Measurements from ENCODE around the gene YIF1A. TPM values are rescaled to one million over a fixed set of nuclear protein-coding genes. Genes with fewer than 3 reads are reported as not detected.

The YIF1A gene
- total RNA-seq, 1 donor from 2014 or later = 74.0 TPM

DNA sequence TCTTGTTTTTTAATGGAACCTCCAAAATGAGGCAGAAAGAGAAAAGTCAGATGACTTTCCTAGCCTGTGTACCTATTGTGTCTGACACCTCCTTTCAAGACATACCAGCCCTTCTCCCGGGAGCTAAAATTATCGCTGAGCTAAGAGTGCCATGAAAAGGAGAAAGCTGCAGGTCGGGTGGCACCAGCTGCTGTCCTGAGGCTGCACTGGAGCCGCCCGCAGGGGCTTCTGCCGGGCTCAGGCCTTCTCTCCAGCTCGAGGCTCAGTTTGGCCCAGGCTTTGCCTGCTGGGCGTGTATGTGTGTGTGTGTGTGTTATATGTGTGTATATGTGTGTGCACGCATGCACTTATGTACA is 48.2 kb downstream of the YIF1A start:
- H3K4me3 Mint-ChIP-seq = no peak overlapping the region
- H3K4me1 Mint-ChIP-seq = no peaks in the 10 kb centered on the region
- peaks cover 15% of the 10 kb centered on the region for H3K36me3 Mint-ChIP-seq
- TF ChIP-seq, protein P1, sequence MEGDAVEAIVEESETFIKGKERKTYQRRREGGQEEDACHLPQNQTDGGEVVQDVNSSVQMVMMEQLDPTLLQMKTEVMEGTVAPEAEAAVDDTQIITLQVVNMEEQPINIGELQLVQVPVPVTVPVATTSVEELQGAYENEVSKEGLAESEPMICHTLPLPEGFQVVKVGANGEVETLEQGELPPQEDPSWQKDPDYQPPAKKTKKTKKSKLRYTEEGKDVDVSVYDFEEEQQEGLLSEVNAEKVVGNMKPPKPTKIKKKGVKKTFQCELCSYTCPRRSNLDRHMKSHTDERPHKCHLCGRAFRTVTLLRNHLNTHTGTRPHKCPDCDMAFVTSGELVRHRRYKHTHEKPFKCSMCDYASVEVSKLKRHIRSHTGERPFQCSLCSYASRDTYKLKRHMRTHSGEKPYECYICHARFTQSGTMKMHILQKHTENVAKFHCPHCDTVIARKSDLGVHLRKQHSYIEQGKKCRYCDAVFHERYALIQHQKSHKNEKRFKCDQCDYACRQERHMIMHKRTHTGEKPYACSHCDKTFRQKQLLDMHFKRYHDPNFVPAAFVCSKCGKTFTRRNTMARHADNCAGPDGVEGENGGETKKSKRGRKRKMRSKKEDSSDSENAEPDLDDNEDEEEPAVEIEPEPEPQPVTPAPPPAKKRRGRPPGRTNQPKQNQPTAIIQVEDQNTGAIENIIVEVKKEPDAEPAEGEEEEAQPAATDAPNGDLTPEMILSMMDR (IDR thresholded peaks at IDR 0.05; ENCODE audit: unreplicated experiment) = no peak
- H3K27me3 Mint-ChIP-seq (ENCODE audit: low read depth) = no peaks in the 10 kb centered on the region
- DNase-seq (ENCODE audit: low spot score in 2 of 2, unreplicated experiment in 2 of 2) = no peak
- H3K9me3 Mint-ChIP-seq = no peaks in the 10 kb centered on the region
- no peak overlapping the region for H3K27ac Mint-ChIP-seq

DNA sequence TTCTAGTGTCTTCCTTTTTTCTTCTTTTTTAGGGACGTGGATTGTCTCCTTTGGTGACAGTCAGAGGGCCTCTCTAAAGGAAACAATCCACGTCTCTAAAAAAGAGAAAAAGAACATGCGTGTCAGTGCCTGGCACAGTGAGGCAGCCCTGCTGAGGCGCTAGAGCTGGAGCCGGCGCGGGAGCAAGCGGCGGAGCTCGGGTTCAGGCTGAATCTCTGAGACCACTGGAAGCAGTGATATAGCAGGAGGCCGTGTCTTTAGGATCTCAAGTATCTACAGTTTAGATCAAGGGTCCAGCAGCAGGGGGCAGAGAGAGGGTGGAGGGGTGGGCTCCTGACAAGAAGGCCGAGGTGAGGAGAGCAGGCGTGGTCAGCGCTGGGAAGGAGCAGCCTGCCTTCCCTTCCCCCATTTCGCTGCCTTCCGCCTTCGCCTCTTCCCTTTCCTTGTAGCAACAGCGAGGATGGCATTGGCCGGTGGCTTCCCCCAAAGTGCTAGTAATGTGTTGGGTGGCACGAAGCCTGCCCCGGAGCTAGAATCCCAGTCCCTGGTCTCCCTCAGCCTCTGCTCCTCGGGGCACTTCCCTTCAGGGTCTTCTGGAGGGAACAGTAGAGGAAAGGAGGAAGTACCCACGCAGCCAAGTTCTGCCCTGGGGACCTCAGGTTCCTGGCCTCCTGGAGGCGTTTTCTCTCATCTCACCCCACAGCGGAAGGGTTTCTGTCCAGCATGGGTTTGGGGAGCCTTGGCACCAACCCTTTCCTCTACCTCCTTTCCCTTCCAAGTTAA is 48.8 kb downstream of the YIF1A start:
- no peak for DNase-seq (ENCODE audit: low spot score in 2 of 2, unreplicated experiment in 2 of 2)

DNA sequence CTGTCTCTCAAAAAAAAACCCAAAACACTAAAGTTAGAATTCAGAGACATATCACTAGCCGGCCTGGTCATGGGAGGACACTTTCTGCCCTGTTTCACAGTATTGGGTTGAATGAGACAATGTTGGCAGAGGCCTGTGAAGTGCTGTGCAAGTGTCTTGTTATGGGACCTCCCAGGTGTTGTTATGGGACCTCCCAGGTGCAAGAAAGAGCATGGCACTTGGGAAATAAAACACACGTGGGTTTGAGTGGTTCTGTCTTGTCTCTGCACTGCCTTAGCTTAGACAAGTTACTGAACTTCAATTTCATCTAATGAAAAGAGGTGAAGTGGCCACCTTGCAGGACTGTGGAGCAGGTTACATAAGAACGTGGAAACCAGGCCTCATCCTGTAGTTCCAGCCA is 49.4 kb downstream of the YIF1A start:
- TF ChIP-seq, protein P1 (IDR thresholded peaks at IDR 0.05; ENCODE audit: unreplicated experiment) = no peak
- no peaks in the 10 kb centered on the region for H3K4me1 Mint-ChIP-seq
- no peaks in the 10 kb centered on the region for H3K27me3 Mint-ChIP-seq (ENCODE audit: low read depth)
- H3K4me3 Mint-ChIP-seq = no peak overlapping the region
- H3K27ac Mint-ChIP-seq = no peak overlapping the region
- DNase-seq (ENCODE audit: low spot score in 2 of 2, unreplicated experiment in 2 of 2) = no peak
- no peaks in the 10 kb centered on the region for H3K9me3 Mint-ChIP-seq
- H3K36me3 Mint-ChIP-seq = peaks cover 23% of the 10 kb centered on the region

More for the DNA sequence above, 48.8 kb downstream of the YIF1A start:
- H3K4me1 Mint-ChIP-seq = no peaks in the 10 kb centered on the region
- TF ChIP-seq, protein P1 (IDR thresholded peaks at IDR 0.05; ENCODE audit: unreplicated experiment) = no peak
- no peak overlapping the region for H3K4me3 Mint-ChIP-seq
- H3K27ac Mint-ChIP-seq = no peak overlapping the region
- no peaks in the 10 kb centered on the region for H3K27me3 Mint-ChIP-seq (ENCODE audit: low read depth)
- peaks cover 21% of the 10 kb centered on the region for H3K36me3 Mint-ChIP-seq
- no peaks in the 10 kb centered on the region for H3K9me3 Mint-ChIP-seq

DNA sequence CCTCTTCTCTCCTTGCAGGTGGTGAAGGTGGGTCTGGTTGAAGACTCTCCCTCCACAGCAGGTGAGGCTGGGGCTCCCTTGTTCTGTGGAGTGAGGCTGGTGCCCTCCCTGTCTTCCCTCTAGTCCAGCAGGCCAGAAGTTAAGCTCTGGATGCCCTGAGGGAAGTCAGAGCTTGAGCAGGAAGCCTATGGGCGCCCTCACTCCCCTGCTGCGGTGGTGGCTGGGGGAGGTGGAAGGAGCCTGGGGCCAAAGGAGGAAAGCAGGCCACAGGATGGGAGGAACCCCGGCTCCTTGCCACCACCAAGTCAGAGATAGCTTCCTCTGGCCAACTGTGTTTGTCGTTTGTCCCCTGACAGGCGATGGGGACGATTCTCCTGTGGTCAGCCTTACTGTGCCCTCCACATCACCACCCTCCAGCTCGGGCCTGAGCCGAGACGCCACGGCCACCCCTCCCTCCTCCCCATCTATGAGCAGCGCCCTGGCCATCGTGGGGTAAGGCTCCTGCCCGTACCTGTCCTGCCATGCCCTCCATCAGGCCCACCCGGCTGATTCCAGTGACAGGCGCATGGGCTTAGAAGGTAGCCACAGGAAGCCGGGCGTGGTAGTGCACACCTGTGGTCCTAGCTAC is 50.0 kb downstream of the YIF1A start:
- Mint-ChIP-seq H3K4me1 (no peaks in the 10 kb centered on the region), H3K27me3 (ENCODE audit: low read depth) (no peaks in the 10 kb centered on the region)

DNA sequence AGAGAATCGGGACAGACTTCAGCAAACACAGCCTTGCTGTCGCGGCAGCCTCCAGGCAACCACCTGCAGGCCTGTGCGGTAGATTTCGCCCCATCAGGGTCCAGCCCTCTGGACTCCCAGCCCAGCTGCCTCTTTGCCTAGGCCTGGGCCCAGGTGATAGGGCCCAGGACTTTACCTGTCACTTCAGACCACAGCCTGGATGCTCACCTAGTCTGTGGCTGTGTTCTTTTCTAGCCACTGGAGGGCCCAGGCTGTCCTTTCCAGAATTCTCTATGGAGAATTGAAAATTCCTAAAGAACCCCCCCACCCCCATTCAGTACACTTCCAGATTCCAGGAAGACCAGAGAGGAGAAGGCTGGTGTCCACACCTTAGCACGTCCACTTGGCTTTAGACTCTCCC is 51.1 kb downstream of the YIF1A start:
- H3K4me3 Mint-ChIP-seq = no peak overlapping the region
- no peak for DNase-seq (ENCODE audit: low spot score in 2 of 2, unreplicated experiment in 2 of 2)
- H3K27ac Mint-ChIP-seq = no peak overlapping the region
- peaks cover 34% of the 10 kb centered on the region for H3K36me3 Mint-ChIP-seq
- H3K9me3 Mint-ChIP-seq = no peaks in the 10 kb centered on the region
- TF ChIP-seq, protein P1 (IDR thresholded peaks at IDR 0.05; ENCODE audit: unreplicated experiment) = no peak
- no peaks in the 10 kb centered on the region for H3K4me1 Mint-ChIP-seq
- H3K27me3 Mint-ChIP-seq (ENCODE audit: low read depth) = no peaks in the 10 kb centered on the region

More for the DNA sequence above, 50.0 kb downstream of the YIF1A start:
- Mint-ChIP-seq H3K27ac (no peak overlapping the region), H3K4me3 (no peak overlapping the region), H3K9me3 (no peaks in the 10 kb centered on the region), H3K36me3 (peaks cover 28% of the 10 kb centered on the region)
- no peak for DNase-seq (ENCODE audit: low spot score in 2 of 2, unreplicated experiment in 2 of 2)
- TF ChIP-seq, protein P1 (IDR thresholded peaks at IDR 0.05; ENCODE audit: unreplicated experiment) = no peak
